ENCODE data around the gene CLEC4F.

GRCh38 chr2:70850925-70851324 is 30.5 kb upstream of the CLEC4F start:
- TF ChIP-seq CTCF (conservative IDR thresholded peaks at IDR 0.05) (no peak), EZH2 (IDR thresholded peaks at IDR 0.05; ENCODE audit: low read depth) (no peak)

All from PC-9 (cell line).